DMS79 (cell line): ENCODE results near the gene DBNDD2.

ENCODE experiments used
- DNase-seq: peaks from one replicate; lab custom pipeline; 2025; lab: John Stamatoyannopoulos, UW

DBNDD2 gene

GRCh38 chr20:45416917-45417316 is 8.8 kb downstream of the DBNDD2 start:
- no peak for DNase-seq

DNA sequence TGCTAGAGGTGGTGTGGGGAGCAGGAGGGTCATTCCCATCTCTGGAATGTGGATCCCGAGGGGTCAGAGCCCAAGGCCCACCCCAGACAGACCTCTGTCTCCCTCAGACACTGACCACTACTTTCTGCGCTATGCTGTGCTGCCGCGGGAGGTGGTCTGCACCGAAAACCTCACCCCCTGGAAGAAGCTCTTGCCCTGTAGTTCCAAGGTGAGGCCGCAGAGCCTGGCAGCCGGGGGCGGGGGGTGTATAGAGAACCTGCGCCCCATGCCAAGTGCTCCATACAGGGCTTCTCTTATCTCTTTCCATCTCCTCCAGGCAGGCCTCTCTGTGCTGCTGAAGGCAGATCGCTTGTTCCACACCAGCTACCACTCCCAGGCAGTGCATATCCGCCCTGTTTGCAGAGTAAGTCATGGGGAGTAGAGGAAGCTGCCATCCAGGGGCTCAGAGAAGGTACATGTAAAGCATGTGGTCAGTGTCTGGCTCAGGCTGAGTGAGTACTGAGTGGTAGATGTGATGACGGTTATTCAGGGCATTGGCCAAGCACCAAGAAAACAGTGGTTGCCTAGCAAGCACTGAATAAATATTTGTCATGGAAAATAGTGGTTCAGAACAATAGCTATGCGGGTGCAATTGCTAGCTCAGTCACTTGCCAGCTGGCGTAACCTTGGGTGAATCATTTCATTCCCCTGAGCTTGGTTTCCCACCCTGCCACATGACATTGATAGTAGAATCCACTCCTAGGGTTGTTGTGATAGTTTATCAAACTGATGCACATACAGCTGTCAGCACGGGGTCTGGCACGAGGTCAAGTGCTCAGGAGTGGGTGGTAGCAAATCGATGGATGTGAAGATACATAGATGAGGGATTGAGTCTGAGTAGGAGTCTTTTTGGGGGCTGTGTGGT is 11.4 kb downstream of the DBNDD2 start:
- no peak for DNase-seq

GRCh38 chr20:45420125-45420524 is 12.0 kb downstream of the DBNDD2 start:
- DNase-seq: no peak

GRCh38 chr20:45423700-45424099 is 15.6 kb downstream of the DBNDD2 start:
- no peak for DNase-seq

DNA sequence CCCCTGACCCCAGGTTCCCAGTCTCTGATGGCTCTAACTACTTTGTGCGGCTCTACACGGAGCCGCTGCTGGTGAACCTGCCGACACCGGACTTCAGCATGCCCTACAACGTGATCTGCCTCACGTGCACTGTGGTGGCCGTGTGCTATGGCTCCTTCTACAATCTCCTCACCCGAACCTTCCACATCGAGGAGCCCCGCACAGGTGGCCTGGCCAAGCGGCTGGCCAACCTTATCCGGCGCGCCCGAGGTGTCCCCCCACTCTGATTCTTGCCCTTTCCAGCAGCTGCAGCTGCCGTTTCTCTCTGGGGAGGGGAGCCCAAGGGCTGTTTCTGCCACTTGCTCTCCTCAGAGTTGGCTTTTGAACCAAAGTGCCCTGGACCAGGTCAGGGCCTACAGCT is 17.5 kb downstream of the DBNDD2 start:
- DNase-seq: no peak

DNA sequence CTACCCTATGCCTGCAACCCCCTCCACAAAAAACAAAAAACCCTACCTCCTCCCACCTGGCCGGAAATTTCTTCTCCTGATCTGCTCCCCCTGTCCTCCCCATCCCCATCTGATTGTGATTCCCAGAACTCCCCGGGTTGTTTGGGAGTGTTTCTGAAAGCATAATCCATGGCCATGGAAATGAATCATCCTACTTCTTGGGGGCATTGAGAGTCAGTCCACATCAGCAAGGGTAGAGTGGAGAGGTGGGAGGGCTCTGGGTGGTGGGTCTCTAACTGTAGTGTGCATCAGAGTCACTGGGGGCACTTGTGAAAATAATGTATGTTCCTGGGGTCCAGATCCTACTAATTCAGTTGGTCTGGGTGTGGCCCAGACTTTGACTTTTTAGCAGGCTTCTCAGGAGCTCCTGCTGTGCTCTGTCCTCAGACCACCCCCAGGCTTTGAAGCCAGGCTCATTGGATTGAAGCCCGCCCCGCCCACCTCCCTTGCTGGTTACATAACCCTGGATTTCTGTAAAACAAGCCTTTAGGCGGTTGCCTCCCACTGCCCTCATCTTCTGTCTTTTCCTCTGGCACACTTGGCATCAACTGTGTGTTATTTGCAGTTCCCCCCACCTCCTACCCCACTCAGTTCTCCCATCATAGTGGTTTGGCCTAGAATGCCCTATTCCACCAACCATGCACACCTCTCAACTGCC is 18.4 kb downstream of the DBNDD2 start:
- DNase-seq: no peak

DNA sequence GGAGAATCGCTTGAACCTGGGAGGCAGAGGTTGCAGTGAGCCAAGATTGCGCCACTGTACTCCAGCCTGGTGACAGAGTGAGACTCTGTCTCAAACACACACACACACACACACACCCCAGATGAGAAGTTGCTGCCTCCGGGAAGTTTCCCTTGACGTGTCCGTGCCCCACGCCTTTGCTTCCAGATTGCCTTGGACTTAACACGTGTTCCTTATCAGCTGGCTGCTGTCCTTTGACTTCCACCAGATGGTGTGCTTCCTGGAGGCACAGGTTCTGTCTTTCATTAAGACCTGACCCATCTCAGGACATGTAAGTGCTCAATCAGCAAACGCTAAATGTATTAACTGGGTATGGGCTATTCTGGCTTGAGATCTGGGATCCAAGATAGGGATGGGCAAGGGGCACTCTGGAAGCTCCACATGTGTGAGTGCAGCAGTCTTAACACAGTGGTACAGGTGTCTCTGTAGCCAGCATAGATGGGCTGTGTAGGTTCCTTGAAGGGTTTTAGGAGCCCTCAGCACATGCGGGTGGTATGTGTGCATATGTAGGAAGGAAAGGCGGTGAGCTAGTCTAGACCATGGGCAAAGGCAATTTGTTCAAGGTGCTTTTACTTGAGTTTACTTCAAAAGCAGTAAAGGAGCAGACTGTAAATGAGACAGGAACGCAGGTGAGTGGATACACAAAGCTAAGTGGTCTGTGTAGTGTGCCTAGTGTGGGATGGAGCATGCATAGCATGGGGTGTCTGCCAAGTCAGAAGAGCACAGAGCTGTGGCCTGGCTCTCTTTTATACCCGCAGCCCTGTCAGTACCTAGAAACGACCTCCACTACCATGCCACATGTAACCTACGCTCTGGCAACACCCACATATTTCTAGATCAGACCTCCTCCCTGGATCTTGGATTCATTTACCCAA is 19.4 kb downstream of the DBNDD2 start:
- DNase-seq: no peak

DNA sequence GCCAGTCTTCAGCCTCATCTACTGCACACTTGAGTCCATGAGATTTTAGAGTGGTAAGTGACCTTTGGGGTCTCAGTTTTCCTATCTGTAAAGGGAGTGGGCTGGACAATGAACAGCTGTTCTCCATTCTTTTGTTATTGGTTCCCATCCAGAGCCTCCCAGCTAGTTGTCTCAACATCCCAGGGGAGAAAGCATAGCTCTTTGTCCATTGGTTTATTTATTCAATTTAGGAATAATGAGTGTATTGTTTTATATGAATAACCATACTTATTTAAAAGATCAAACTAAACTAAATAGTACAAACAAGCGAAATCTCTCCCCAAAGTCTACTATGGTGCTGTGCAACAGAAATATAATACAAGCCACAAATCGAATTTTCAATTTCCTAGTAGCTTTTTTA is 21.5 kb downstream of the DBNDD2 start:
- DNase-seq: no peak

DNA sequence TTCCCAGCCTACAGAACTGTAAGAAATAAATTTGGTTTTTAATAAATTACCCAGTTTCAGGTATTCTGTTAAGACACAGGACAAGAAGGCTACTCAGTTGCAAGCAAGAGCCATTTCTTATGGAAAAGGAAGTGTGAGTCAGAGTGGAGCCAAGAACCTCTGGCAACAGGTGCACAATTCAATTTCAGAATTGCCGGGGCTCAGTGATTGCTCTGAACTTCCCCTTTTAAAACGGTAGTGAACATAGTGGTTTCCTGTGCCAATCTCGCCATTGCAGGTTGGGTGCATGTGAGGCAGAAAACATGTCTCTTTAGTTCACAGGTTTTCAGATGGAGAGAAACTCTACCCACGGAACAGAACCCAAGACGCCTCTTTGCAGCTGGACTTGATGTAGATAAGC is 24.2 kb downstream of the DBNDD2 start:
- no peak for DNase-seq

GRCh38 chr20:45433316-45433715 is 25.2 kb downstream of the DBNDD2 start:
- no peak for DNase-seq

- DNase-seq: no peak
These were observed 25.9 kb downstream of the DBNDD2 start for GRCh38 chr20:45433976-45434375.

- peak; percentile 18 for DNase-seq
These were observed 28.8 kb downstream of the DBNDD2 start for GRCh38 chr20:45436732-45437485.

DNA sequence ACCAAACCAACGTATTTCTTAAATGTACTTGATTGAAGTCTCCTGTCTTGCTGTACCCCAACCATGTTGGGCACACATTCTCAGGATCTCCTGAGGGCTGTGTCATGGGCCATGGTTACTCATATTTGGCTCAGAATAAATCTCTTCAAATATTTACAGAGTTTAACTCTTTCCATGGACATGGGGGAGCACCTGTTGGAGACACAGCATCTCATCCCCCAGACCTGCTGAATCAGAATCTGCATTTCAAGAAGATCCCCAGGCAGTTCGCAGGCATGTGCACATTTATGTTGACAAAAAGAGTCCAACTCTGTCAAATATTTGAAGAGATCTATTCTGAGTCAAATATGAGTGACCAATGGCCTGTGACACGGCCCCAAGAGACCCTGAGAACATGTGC is 32.3 kb downstream of the DBNDD2 start:
- no peak for DNase-seq

DNA sequence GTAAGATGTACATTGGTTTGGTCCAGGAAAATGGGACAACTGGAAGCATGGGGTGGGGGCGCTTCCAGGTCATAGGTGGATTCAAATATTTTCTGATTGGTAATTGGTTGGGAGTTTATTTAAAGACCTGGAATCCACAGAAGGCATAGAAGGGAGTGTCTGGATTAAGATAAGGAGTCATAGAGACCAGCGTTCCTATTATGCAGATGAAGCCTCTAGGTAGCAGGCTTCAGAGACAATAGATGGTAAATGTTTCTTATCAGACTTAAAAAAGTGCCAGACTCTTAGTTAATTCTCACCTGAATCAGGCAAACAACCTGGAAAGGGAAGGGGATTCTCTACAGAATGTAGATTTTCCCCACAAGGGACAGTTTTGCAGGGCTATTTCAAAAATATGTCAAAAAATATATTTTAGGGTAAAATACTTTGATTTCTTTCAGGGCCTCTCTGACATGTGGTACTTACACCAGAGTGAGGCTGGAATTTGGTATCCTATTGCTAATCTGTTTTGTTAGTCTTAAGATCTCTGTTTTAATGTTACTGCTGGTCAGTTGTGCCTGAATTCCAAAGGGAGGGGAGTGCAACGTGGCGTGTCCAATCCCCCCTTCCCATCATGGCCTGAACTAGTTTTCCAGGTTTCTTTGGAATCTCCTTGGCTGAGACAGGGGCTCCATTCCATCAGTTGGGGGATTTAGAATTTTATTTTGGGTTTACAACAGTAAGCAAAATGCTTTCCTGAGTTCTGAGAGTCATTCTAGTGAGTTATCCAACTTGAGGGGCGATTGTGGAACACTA is 33.0 kb downstream of the DBNDD2 start:
- DNase-seq: no peak

GRCh38 chr20:45441746-45442145 is 33.7 kb downstream of the DBNDD2 start:
- no peak for DNase-seq

GRCh38 chr20:45444050-45444449 is 36.0 kb downstream of the DBNDD2 start:
- DNase-seq: no peak

GRCh38 chr20:45445805-45446562 is 37.9 kb downstream of the DBNDD2 start:
- no peak for DNase-seq

DNA sequence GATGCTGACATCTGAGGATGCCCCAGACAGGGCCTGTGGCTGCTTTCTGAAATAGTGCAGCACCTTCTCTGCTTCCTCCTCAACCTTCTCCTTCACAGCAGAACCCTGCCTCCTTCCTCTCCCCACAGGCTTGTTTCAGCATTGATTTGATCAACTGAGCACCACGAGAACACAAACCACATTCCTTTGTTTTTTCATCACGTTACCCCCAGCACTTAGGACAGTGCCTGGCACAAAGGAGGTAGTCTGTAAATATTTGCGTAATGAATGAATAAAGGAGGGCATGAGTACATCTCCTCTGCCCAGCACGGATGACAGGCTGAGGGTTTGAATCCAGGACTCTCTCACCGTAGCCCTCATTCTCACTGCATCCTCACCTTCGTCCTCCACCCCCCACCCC is 40.2 kb downstream of the DBNDD2 start:
- no peak for DNase-seq

DNA sequence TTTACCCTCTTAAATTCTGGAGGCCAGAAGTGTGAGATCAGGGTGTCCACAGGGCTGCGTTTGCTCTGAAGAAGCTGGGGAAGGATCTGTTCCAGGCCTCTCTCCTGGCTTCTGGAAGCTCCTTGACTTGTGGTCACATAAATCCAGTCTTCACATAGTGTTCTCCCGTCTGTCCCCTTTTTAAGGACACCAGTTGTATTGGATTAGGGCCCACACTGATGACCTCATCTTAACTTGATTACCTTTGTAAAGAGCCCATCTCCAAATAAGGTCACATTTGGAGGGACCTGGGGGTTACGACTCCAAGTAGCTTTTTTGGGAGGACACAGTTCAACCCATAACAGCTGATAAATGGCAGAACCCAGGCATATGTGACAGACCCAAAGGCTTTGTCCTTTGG is 41.4 kb downstream of the DBNDD2 start:
- no peak for DNase-seq
